ENCODE data around the gene RXRA. TPM values are rescaled to one million over a fixed set of nuclear protein-coding genes. Genes with fewer than 3 reads are reported as not detected.

RXRA gene
- total and polyA plus RNA-seq, 4 donors, result 41.5 to 116 (median 74.1) TPM

- no peak overlapping the region for H3K9ac ChIP-seq (ENCODE audit: low read depth in 1 of 2, low read length in 2 of 2)
- no peaks in the 10 kb centered on the region for H3K27me3 ChIP-seq (ENCODE audit: control insufficient read depth in 4 of 4, insufficient read depth in 4 of 4, low read length in 3 of 4)
- WGBS, result 74% methylated on average over 13 of the region's 13 CpGs
- H3K9me3 ChIP-seq (ENCODE audit: control insufficient read depth in 4 of 4, low read length in 3 of 4), result no peaks in the 10 kb centered on the region
- peaks cover 0 to 7% (median 1%) of the 10 kb centered on the region in 4 donors for H3K36me3 ChIP-seq (ENCODE audit: control insufficient read depth in 4 of 4, insufficient read depth in 3 of 4, low read depth in 1 of 4, low read length in 3 of 4)
- H3K4me1 ChIP-seq (ENCODE audit: control insufficient read depth in 4 of 4, insufficient read depth in 4 of 4, low read length in 3 of 4), result peaks cover 37 to 90% (median 76%) of the 10 kb centered on the region in 4 donors
- H3K27ac ChIP-seq (ENCODE audit: low read depth in 1 of 2, low read length in 2 of 2), result peak overlapping the region; percentile 76 to 79
- no peak overlapping the region for H3K4me3 ChIP-seq (ENCODE audit: low read depth in 1 of 3, low read length in 3 of 3)
- peak in 1 of 2 donors; percentile 10 for TF ChIP-seq HNF4A (conservative IDR thresholded peaks at IDR 0.05)
- no peak for TF ChIP-seq SP1 (IDR thresholded peaks at IDR 0.05)
- no peak for DNase-seq (ENCODE audit: low spot score)
These were observed 63.4 kb downstream of the RXRA start for GRCh38 chr9:134389642-134390041.

GRCh38 chr9:134390537-134390936, 64.3 kb downstream of the RXRA start:
- H3K27me3 ChIP-seq (ENCODE audit: control insufficient read depth in 4 of 4, insufficient read depth in 4 of 4, low read length in 3 of 4), result no peaks in the 10 kb centered on the region
- TF ChIP-seq ZBTB33 (IDR thresholded peaks at IDR 0.05) (no peak), RAD21 (IDR thresholded peaks at IDR 0.05) (no peak), REST (IDR thresholded peaks at IDR 0.05) (no peak), NR2F2 (IDR thresholded peaks at IDR 0.05) (no peak), ATF3 (IDR thresholded peaks at IDR 0.05) (no peak)
- H3K4me1 ChIP-seq (ENCODE audit: control insufficient read depth in 4 of 4, insufficient read depth in 4 of 4, low read length in 3 of 4), result peaks cover 43 to 89% (median 74%) of the 10 kb centered on the region in 4 donors
- WGBS, result 83% methylated on average over 17 of the region's 17 CpGs
- no peak overlapping the region for H3K4me3 ChIP-seq (ENCODE audit: low read depth in 1 of 3, low read length in 3 of 3)
- DNase-seq (ENCODE audit: low spot score), result no peak
- no peaks in the 10 kb centered on the region for H3K9me3 ChIP-seq (ENCODE audit: control insufficient read depth in 4 of 4, low read length in 3 of 4)
- H3K9ac ChIP-seq (ENCODE audit: low read depth in 1 of 2, low read length in 2 of 2), result no peak overlapping the region
- H3K36me3 ChIP-seq (ENCODE audit: control insufficient read depth in 4 of 4, insufficient read depth in 3 of 4, low read depth in 1 of 4, low read length in 3 of 4), result peaks cover 0 to 9% (median 1%) of the 10 kb centered on the region in 4 donors
- peak overlapping the region; percentile 76 to 79 for H3K27ac ChIP-seq (ENCODE audit: low read depth in 1 of 2, low read length in 2 of 2)

- no peak overlapping the region for H3K9ac ChIP-seq (ENCODE audit: low read depth in 1 of 2, low read length in 2 of 2)
- WGBS, result 75% methylated on average over 11 of the region's 11 CpGs
- peak overlapping the region; percentile 31 to 58 for H3K27ac ChIP-seq (ENCODE audit: low read depth in 1 of 2, low read length in 2 of 2)
- no peak for DNase-seq (ENCODE audit: low spot score)
- H3K36me3 ChIP-seq (ENCODE audit: control insufficient read depth in 4 of 4, insufficient read depth in 3 of 4, low read depth in 1 of 4, low read length in 3 of 4), result peaks cover 0 to 9% (median 1%) of the 10 kb centered on the region in 4 donors
- H3K27me3 ChIP-seq (ENCODE audit: control insufficient read depth in 4 of 4, insufficient read depth in 4 of 4, low read length in 3 of 4), result no peaks in the 10 kb centered on the region
- H3K4me1 ChIP-seq (ENCODE audit: control insufficient read depth in 4 of 4, insufficient read depth in 4 of 4, low read length in 3 of 4), result peaks cover 43 to 89% (median 73%) of the 10 kb centered on the region in 4 donors
- H3K4me3 ChIP-seq (ENCODE audit: low read depth in 1 of 3, low read length in 3 of 3), result no peak overlapping the region
- TF ChIP-seq FOXA1 (IDR thresholded peaks at IDR 0.05) (no peak), YY1 (IDR thresholded peaks at IDR 0.05) (no peak), REST (IDR thresholded peaks at IDR 0.05) (no peak), MAX (IDR thresholded peaks at IDR 0.05) (no peak), RXRA (IDR thresholded peaks at IDR 0.05) (no peak), EGR1 (IDR thresholded peaks at IDR 0.05; ENCODE audit: low read depth in 2 of 2) (no peak), HNF4G (IDR thresholded peaks at IDR 0.05) (no peak), SP1 (IDR thresholded peaks at IDR 0.05) (no peak), HNF4A (conservative IDR thresholded peaks at IDR 0.05) (no peak), TAF1 (conservative IDR thresholded peaks at IDR 0.05) (no peak)
- H3K9me3 ChIP-seq (ENCODE audit: control insufficient read depth in 4 of 4, low read length in 3 of 4), result no peaks in the 10 kb centered on the region
These were observed 64.7 kb downstream of the RXRA start for GRCh38 chr9:134390947-134391318.
